Measurements from ENCODE around the gene C5AR2.
"Not testable (repeated sequence)": the region's sequence is repeated elsewhere in the genome, so short reads cannot be mapped to it uniquely, and the experiment has no call there.

C5AR2 gene

GRCh38 chr19:47380559-47380958 is 48.6 kb downstream of the C5AR2 start:
- Mint-ChIP-seq H3K36me3 (ENCODE audit: low read depth) (peaks cover 15% of the 10 kb centered on the region), H3K27ac (no peak overlapping the region), H3K27me3 (ENCODE audit: low read depth) (no peaks in the 10 kb centered on the region), H3K4me1 (ENCODE audit: low read depth) (peaks cover 11% of the 10 kb centered on the region), H3K4me3 (no peak overlapping the region), H3K9me3 (no peaks in the 10 kb centered on the region)

- H3K4me3 Mint-ChIP-seq = no peak overlapping the region
- H3K9me3 Mint-ChIP-seq = no peaks in the 10 kb centered on the region
- peaks cover 14% of the 10 kb centered on the region for H3K36me3 Mint-ChIP-seq (ENCODE audit: low read depth)
- peaks cover 11% of the 10 kb centered on the region for H3K4me1 Mint-ChIP-seq (ENCODE audit: low read depth)
- no peaks in the 10 kb centered on the region for H3K27me3 Mint-ChIP-seq (ENCODE audit: low read depth)
- H3K27ac Mint-ChIP-seq = no peak overlapping the region
These were observed 49.1 kb downstream of the C5AR2 start for GRCh38 chr19:47381121-47381520.

- Mint-ChIP-seq H3K27ac (no peak overlapping the region), H3K4me3 (no peak overlapping the region), H3K27me3 (ENCODE audit: low read depth) (no peaks in the 10 kb centered on the region), H3K9me3 (no peaks in the 10 kb centered on the region), H3K36me3 (ENCODE audit: low read depth) (peaks cover 13% of the 10 kb centered on the region), H3K4me1 (ENCODE audit: low read depth) (peaks cover 11% of the 10 kb centered on the region)
These were observed 49.8 kb downstream of the C5AR2 start for GRCh38 chr19:47381653-47382279.

GRCh38 chr19:47383890-47384289 is 51.9 kb downstream of the C5AR2 start:
- not testable (repeated sequence) for H3K27ac Mint-ChIP-seq; H3K27me3 Mint-ChIP-seq (ENCODE audit: low read depth); H3K9me3 Mint-ChIP-seq; H3K4me3 Mint-ChIP-seq
- Mint-ChIP-seq H3K36me3 (ENCODE audit: low read depth) (peaks cover 13% of the 10 kb centered on the region), H3K4me1 (ENCODE audit: low read depth) (peaks cover 11% of the 10 kb centered on the region)

GRCh38 chr19:47384533-47384932 is 52.6 kb downstream of the C5AR2 start:
- H3K4me3 Mint-ChIP-seq; H3K27ac Mint-ChIP-seq; H3K9me3 Mint-ChIP-seq; H3K27me3 Mint-ChIP-seq (ENCODE audit: low read depth): not testable (repeated sequence)
- Mint-ChIP-seq H3K4me1 (ENCODE audit: low read depth) (peaks cover 11% of the 10 kb centered on the region), H3K36me3 (ENCODE audit: low read depth) (peaks cover 13% of the 10 kb centered on the region)

- not testable (repeated sequence) for H3K27ac Mint-ChIP-seq; H3K36me3 Mint-ChIP-seq (ENCODE audit: low read depth); H3K9me3 Mint-ChIP-seq; H3K4me3 Mint-ChIP-seq; H3K27me3 Mint-ChIP-seq (ENCODE audit: low read depth)
- peaks cover 12% of the 10 kb centered on the region for H3K4me1 Mint-ChIP-seq (ENCODE audit: low read depth)
These were observed 54.6 kb downstream of the C5AR2 start for GRCh38 chr19:47386582-47386981.

- H3K9me3 Mint-ChIP-seq, H3K27ac Mint-ChIP-seq: not testable (repeated sequence)
These were observed 55.6 kb downstream of the C5AR2 start for GRCh38 chr19:47387623-47388022.

GRCh38 chr19:47388721-47389120 is 56.7 kb downstream of the C5AR2 start:
- not testable (repeated sequence) for H3K4me3 Mint-ChIP-seq; H3K36me3 Mint-ChIP-seq (ENCODE audit: low read depth); H3K9me3 Mint-ChIP-seq; H3K27ac Mint-ChIP-seq; H3K27me3 Mint-ChIP-seq (ENCODE audit: low read depth); H3K4me1 Mint-ChIP-seq (ENCODE audit: low read depth)

More at GRCh38 chr19:47387623-47388022, 55.6 kb downstream of the C5AR2 start:
- not testable (repeated sequence) for H3K36me3 Mint-ChIP-seq (ENCODE audit: low read depth); H3K27me3 Mint-ChIP-seq (ENCODE audit: low read depth); H3K4me3 Mint-ChIP-seq; H3K4me1 Mint-ChIP-seq (ENCODE audit: low read depth)

- Mint-ChIP-seq H3K9me3 (no peaks in the 10 kb centered on the region), H3K27me3 (ENCODE audit: low read depth) (no peaks in the 10 kb centered on the region), H3K36me3 (ENCODE audit: low read depth) (no peaks in the 10 kb centered on the region), H3K4me1 (ENCODE audit: low read depth) (peaks cover 4% of the 10 kb centered on the region), H3K4me3 (no peak overlapping the region), H3K27ac (no peak overlapping the region)
These were observed 57.2 kb downstream of the C5AR2 start for GRCh38 chr19:47389150-47389556.

GRCh38 chr19:47390533-47391488 is 58.8 kb downstream of the C5AR2 start:
- H3K4me1 Mint-ChIP-seq (ENCODE audit: low read depth) = peaks cover 4% of the 10 kb centered on the region
- no peak overlapping the region for H3K27ac Mint-ChIP-seq
- H3K27me3 Mint-ChIP-seq (ENCODE audit: low read depth) = no peaks in the 10 kb centered on the region
- no peaks in the 10 kb centered on the region for H3K36me3 Mint-ChIP-seq (ENCODE audit: low read depth)
- H3K9me3 Mint-ChIP-seq = no peaks in the 10 kb centered on the region
- H3K4me3 Mint-ChIP-seq = no peak overlapping the region

GRCh38 chr19:47391510-47392223 is 59.7 kb downstream of the C5AR2 start:
- Mint-ChIP-seq H3K36me3 (ENCODE audit: low read depth) (no peaks in the 10 kb centered on the region), H3K4me1 (ENCODE audit: low read depth) (peaks cover 4% of the 10 kb centered on the region), H3K27me3 (ENCODE audit: low read depth) (no peaks in the 10 kb centered on the region), H3K9me3 (no peaks in the 10 kb centered on the region), H3K27ac (no peak overlapping the region), H3K4me3 (no peak overlapping the region)
